HL-60 (cell line): Measurements from ENCODE around the gene LCN15.
"Not testable (repeated sequence)": the region's sequence is repeated elsewhere in the genome, so short reads cannot be mapped to it uniquely, and the experiment has no call there.

ENCODE experiments used
- DNase-seq, 2 experiments: peaks; one replicate each; pipeline ENCODE4 v3.0.0-alpha.2; 2010 to 2020; ENCODE audit warnings: low read depth in 1 of 2, low spot score in 1 of 2
- H3K27ac ChIP-seq: fragments of 250-450 bp; sonication (Bioruptor Pico); replicated peaks from 2 replicates; pipeline ENCODE4 v1.5.1; 2020; ENCODE audit warnings: mild to moderate bottlenecking, moderate library complexity
- H3K27me3 ChIP-seq: fragments of 250-450 bp; sonication (Bioruptor Pico); 2 replicates; pipeline ENCODE4 v1.5.1; 2021; ENCODE audit warnings: mild to moderate bottlenecking, moderate library complexity; ENCODE audit not compliant: insufficient read depth, poor library complexity, severe bottlenecking
- H3K4me3 ChIP-seq: replicated peaks from 2 replicates; pipeline ENCODE4 v1.5.1; 2011; ENCODE audit warnings: mild to moderate bottlenecking, control low read depth, low read length; ENCODE audit not compliant: insufficient read depth
- GABPA ChIP-seq: IDR thresholded peaks from 2 replicates; pipeline ENCODE4 v1.6.1; 2012; ENCODE audit warnings: low read depth
- POLR2AphosphoS5 ChIP-seq: IDR thresholded peaks from 2 replicates; pipeline ENCODE4 v1.6.1; 2012; ENCODE audit warnings: low read depth
- REST ChIP-seq: IDR thresholded peaks from 2 replicates; pipeline ENCODE4 v1.6.1; 2012; ENCODE audit warnings: low read depth; ENCODE audit not compliant: insufficient replicate concordance
- SPI1 ChIP-seq: IDR thresholded peaks from 2 replicates; pipeline ENCODE4 v1.6.1; 2012; ENCODE audit warnings: low read depth, mild to moderate bottlenecking, borderline replicate concordance
- TF ChIP-seq, protein P1 (sequence below): IDR thresholded peaks from one replicate; pipeline ENCODE4 v1.5.1; 2011; ENCODE audit warnings: low read length, control low read depth, inconsistent platforms; ENCODE audit not compliant: insufficient read depth

The LCN15 gene

DNA sequence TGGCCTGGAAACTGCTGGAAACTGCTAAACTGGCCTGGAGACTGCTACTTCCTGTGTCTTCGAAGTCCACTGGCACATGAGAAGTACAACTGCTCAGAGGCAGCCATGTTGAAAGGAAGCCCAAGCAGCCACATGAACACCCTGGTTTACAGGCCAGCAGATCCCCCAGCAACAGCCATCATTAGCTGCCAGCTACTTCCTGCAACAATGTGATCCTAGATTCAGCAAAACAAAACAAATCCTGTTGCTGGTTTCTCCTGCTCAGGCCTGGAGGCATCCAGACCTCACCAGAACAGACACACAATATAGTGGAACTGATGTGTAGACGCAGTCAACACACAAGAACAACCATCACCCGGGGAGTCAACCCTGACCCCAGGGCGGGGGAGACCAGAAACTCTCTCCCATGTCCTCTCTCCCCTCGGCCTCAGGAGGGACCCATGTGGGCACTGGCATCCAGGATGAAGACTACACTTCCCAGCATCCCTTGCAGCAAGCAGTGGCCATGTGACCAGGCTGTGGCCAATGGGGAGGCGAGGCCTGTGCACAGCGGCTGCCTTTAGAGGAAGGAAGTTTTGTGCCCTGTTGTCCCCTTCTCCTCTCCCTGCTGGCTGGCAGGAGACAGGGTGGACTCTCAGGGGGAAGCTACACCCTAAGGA lies 9.2 kb upstream of the LCN15 start:
- peak in 1 of 2 experiments; percentile 65 for DNase-seq
- Histone ChIP-seq H3K27ac (no peak overlapping the region), H3K4me3 (no peak overlapping the region), H3K27me3 (no peaks in the 10 kb centered on the region)
- TF ChIP-seq, protein P1, sequence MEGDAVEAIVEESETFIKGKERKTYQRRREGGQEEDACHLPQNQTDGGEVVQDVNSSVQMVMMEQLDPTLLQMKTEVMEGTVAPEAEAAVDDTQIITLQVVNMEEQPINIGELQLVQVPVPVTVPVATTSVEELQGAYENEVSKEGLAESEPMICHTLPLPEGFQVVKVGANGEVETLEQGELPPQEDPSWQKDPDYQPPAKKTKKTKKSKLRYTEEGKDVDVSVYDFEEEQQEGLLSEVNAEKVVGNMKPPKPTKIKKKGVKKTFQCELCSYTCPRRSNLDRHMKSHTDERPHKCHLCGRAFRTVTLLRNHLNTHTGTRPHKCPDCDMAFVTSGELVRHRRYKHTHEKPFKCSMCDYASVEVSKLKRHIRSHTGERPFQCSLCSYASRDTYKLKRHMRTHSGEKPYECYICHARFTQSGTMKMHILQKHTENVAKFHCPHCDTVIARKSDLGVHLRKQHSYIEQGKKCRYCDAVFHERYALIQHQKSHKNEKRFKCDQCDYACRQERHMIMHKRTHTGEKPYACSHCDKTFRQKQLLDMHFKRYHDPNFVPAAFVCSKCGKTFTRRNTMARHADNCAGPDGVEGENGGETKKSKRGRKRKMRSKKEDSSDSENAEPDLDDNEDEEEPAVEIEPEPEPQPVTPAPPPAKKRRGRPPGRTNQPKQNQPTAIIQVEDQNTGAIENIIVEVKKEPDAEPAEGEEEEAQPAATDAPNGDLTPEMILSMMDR, result no peak
- TF ChIP-seq POLR2AphosphoS5 (no peak), REST (no peak), GABPA (no peak), SPI1 (no peak)

DNA sequence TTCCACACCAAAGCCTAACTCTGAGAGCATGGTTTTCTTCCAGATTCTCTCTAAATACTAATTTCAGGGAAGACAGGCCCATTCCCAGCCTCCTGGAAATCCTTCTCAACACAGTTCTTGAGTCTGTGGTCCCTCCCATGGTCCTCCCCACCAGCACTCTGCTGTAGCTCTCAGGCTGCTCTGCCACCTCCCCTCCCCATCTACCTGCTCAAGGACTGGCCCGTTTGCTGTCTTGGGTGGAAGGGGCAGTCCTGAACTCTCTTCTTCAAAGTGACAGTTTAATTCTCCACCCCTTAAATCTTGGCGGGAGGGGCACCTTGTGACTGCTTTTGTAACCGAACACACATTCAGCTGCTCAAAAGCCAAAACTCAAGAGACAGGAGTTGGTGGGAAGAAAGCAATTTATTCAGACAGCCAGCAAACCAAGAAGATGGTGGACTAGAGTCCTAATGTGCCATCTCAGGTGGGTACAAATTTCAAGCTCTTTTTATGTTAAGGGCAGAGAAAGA lies 7.6 kb upstream of the LCN15 start:
- Histone ChIP-seq H3K27ac (no peak overlapping the region), H3K27me3 (no peaks in the 10 kb centered on the region), H3K4me3 (no peak overlapping the region)
- DNase-seq, result no peak
- TF ChIP-seq GABPA (no peak), SPI1 (no peak), POLR2AphosphoS5 (no peak), REST (no peak)
- TF ChIP-seq, protein P1, result no peak

- DNase-seq, result peak in 1 of 2 experiments; percentile 42
- Histone ChIP-seq H3K4me3 (no peak overlapping the region), H3K27ac (no peak overlapping the region), H3K27me3 (no peaks in the 10 kb centered on the region)
- no peak for TF ChIP-seq GABPA
- TF ChIP-seq SPI1, result no peak
- TF ChIP-seq POLR2AphosphoS5, result no peak
- TF ChIP-seq, protein P1, result peak; percentile 30
- TF ChIP-seq REST, result no peak
These were observed 5.4 kb upstream of the LCN15 start for GRCh38 chr9:136769710-136770191.

DNA sequence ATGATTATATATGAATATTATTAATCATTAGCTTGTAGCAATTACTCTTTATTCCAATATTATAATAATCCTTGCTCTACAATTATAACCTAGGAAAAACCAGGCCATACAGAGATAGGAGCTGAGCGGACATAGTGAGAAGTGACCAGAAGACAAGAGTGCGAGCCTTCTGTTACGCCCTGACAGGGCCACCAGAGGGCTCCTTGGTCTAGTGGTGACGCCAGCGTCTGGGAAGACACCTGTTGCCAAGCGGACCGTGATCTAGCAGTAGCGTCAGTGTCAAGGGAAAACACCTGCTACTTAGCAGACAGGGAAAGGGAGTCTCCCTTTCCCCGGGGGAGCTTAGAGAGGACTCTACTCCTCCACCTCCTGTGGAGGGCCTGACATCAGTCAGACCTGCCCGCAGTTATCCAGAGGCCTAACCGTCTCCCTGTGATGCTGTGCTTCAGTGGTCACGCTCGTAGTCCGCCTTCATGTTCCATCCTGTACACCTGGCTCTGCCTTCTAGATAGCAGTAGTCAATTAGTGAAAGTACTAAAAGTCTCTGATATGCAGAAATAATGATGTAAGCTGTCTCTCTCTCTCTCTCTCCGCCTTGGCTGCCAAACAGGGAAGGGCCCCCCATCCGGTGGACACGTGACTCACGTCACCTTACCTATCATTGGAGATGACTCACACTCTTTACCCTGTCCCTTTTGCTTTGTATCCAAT lies 2.2 kb upstream of the LCN15 start:
- DNase-seq, result peak in 1 of 2 experiments; percentile 51
- H3K27ac ChIP-seq, H3K27me3 ChIP-seq, H3K4me3 ChIP-seq: not testable (repeated sequence)

- H3K4me3 ChIP-seq, H3K27me3 ChIP-seq, DNase-seq, H3K27ac ChIP-seq: not testable (repeated sequence)
These were observed 1.6 kb upstream of the LCN15 start for GRCh38 chr9:136765745-136766409.
